ENCODE measurements around the gene NKX3-2. TPM values are rescaled to one million over a fixed set of nuclear protein-coding genes. Genes with fewer than 3 reads are reported as not detected.

NKX3-2 gene
- total RNA-seq, 1 experiment from 2014 or later = 1.4 TPM

DNA sequence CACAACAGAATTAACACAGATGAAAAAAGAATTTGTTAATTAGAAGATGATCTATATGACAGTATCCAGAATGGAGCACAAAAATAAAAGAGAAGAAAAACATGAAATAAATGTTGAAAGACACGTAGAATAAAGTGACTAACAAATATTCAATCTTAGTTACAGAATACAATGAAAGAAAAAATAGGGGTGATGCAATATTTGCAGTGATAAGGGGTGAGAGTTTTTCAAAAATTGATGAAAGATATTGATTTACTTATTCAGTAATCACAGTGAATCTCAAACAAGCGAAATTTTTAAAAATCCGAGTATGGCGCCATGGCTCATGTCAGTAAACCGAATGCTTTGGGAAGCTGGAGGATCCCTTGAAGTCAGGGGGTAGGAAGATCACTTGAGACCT lies 39.9 kb downstream of the NKX3-2 start (continued):
- TF ChIP-seq SP1 (IDR thresholded peaks at IDR 0.05; ENCODE audit: low read depth) = no peak

GRCh38 chr4:13498469-13498868 lies 45.8 kb downstream of the NKX3-2 start:
- H3K27me3 ChIP-seq (ENCODE audit: insufficient read depth, low read length) = no peaks in the 10 kb centered on the region
- no peak overlapping the region for H3K4me2 ChIP-seq (ENCODE audit: low read length)
- BruUV-seq (replicated peaks) = no TSS peak
- CTCF ChIA-PET = no interaction called here
- intact Hi-C loops (cut with micrococcal nuclease) = no loop called here
- no peaks in the 10 kb centered on the region for H3K4me1 ChIP-seq (ENCODE audit: control insufficient read depth in 1 of 2, insufficient read depth in 2 of 2, low read length in 2 of 2)
- no peaks in the 10 kb centered on the region for H3K9me2 ChIP-seq (ENCODE audit: insufficient read depth)
- H3K79me2 ChIP-seq (ENCODE audit: insufficient read depth, low read length) = no peaks in the 10 kb centered on the region
- TF ChIP-seq, protein P1, sequence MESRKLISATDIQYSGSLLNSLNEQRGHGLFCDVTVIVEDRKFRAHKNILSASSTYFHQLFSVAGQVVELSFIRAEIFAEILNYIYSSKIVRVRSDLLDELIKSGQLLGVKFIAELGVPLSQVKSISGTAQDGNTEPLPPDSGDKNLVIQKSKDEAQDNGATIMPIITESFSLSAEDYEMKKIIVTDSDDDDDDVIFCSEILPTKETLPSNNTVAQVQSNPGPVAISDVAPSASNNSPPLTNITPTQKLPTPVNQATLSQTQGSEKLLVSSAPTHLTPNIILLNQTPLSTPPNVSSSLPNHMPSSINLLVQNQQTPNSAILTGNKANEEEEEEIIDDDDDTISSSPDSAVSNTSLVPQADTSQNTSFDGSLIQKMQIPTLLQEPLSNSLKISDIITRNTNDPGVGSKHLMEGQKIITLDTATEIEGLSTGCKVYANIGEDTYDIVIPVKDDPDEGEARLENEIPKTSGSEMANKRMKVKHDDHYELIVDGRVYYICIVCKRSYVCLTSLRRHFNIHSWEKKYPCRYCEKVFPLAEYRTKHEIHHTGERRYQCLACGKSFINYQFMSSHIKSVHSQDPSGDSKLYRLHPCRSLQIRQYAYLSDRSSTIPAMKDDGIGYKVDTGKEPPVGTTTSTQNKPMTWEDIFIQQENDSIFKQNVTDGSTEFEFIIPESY (IDR thresholded peaks at IDR 0.05; ENCODE audit: extremely low read depth, insufficient replicate concordance, low read length) = no peak
- TF ChIP-seq SP1 (IDR thresholded peaks at IDR 0.05; ENCODE audit: low read depth) = no peak
- TF ChIP-seq MAX (IDR thresholded peaks at IDR 0.05) = no peak
- TF ChIP-seq EGR1 (IDR thresholded peaks at IDR 0.05; ENCODE audit: low read depth) = no peak
- TF ChIP-seq RAD21 (IDR thresholded peaks at IDR 0.05; ENCODE audit: low read depth) = no peak
- no peak for TF ChIP-seq ZFX (IDR thresholded peaks at IDR 0.05)
- no peak for TF ChIP-seq ATF3 (IDR thresholded peaks at IDR 0.05)
- no peak for TF ChIP-seq YY1 (IDR thresholded peaks at IDR 0.05; ENCODE audit: extremely low read depth, insufficient replicate concordance, low read depth, low read length)
- TF ChIP-seq SRF (IDR thresholded peaks at IDR 0.05; ENCODE audit: low read depth) = no peak
- no peak for TF ChIP-seq POLR2A (IDR thresholded peaks at IDR 0.05; ENCODE audit: borderline replicate concordance, extremely low read depth, insufficient read depth, insufficient read length)
- TF ChIP-seq FOSL1 (IDR thresholded peaks at IDR 0.05; ENCODE audit: low read depth) = no peak
- no peak for TF ChIP-seq EZH2phosphoT487 (IDR thresholded peaks at IDR 0.05; ENCODE audit: borderline replicate concordance)
- H3K4me3 ChIP-seq (replicated peaks in 1 of 2; ENCODE audit: low read depth in 1 of 2, low read length in 2 of 2) = no peak overlapping the region
- no peaks in the 10 kb centered on the region for H3K36me3 ChIP-seq (ENCODE audit: control insufficient read depth in 1 of 2, insufficient read depth in 2 of 2, low read length in 2 of 2)
- no peaks in the 10 kb centered on the region for H4K20me1 ChIP-seq (ENCODE audit: insufficient read depth)
- ATAC-seq = no peak
- H3K27ac ChIP-seq (ENCODE audit: low read depth, low read length) = no peak overlapping the region
- RAD21 ChIA-PET (ENCODE audit: low non-redundant PET in 1 of 2, low total read pairs in 2 of 2, uncharacterized antibody in 2 of 2, unreplicated experiment in 2 of 2) = no interaction called here
- no peaks in the 10 kb centered on the region for H3K9me3 ChIP-seq (ENCODE audit: control insufficient read depth in 1 of 2, insufficient read depth in 1 of 2, low read depth in 1 of 2, low read length in 2 of 2)
- POLR2A ChIA-PET = no interaction called here
- no peak overlapping the region for H2AFZ ChIP-seq (ENCODE audit: low read depth, low read length, poor library complexity, severe bottlenecking)
- no peak overlapping the region for H3K9ac ChIP-seq (ENCODE audit: low read length)
- DNase-seq (ENCODE audit: low read depth, low spot score) = no peak
